Activated CD8-positive, alpha-beta memory T cell treated with anti-CD3 and anti-CD28 coated beads for 4 hours (primary cell): ENCODE data around the gene BCL7A.

Experiments used
- DNase-seq, 2 donors: peaks; one replicate each; pipeline ENCODE4 v3.0.0-alpha.2; 2020; ENCODE audit warnings: low read depth in 2 of 2

The BCL7A gene

GRCh38 chr12:122076743-122077495, 55.2 kb downstream of the BCL7A start:
- DNase-seq = no peak

DNA sequence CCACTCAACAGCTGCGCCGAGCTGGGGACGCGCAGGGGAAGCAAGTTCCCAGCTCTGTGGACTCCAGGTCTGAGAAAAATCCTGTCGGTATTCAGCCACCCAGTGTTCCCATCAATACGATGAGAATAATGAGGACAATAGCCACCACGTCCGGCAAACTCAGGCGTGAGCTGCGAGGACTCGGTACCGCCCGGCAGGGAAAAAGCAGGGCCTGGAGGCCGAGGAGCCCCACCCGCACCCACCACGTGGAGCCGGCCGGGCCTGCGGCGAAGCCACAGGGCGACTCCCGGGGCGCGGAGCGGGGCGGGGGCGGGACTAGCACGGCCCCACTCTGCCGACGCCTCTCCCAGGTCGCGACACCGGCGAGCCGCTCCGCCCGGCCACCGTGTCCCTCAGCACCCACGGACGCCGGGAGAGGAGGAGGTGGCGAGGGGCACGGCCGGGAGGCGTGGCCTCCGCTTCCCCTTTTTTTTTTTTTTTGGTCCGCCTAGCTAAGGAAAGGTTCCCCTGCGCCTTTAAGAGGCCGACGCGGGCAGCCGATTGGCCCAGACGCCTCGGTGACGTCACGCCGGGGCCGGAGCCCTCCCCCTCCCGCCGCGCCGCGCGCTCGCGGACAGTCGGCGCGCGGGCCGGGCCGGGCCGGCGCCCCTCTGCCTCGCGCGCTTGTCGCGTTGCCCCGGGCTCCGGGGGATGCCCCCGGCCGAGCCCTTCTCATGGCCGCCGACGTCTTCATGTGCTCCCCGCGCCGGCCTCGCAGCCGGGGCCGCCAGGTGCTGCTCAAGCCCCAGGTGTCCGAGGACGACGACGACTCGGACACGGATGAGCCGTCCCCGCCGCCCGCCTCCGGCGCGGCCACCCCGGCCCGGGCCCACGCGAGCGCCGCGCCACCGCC, 56.7 kb downstream of the BCL7A start, which contains the start of gene MLXIP:
TSS of gene MLXIP (plus strand) at position 616 of the 892 bp plus-strand sequence. CDS start at position 714, 98 bp downstream.
- peak; percentile 79 to 86 for DNase-seq

- no peak for DNase-seq
Measured at GRCh38 chr12:122079033-122079531, 57.4 kb downstream of the BCL7A start.

DNA sequence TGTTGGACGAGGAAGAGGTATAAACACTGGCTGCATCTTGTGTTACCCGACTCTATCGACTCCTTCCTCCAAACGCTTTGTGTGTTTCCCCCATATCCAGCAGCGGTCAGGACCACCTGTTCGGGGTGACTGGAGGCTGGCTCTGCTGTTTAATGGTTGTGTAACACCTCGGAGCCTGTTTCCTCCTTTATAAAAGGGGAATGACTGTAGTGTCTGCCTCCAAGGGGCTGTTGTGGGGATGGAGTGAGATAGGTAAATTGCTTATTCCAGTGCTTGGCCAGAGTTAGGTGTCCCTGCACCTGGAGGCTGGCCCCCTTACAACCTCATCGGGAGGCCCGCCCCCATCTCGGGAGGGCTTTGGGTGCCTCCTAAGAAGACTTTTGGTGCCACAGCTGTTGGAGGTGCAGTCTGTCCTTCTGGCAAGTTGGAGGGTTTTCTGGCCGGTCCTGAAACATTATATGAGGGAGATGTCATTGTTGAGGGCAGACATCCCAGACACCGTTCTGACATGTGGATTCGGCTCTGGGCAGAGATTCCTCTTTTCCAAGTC, 57.9 kb downstream of the BCL7A start:
- DNase-seq = no peak

GRCh38 chr12:122080149-122081082, 58.7 kb downstream of the BCL7A start:
- DNase-seq = no peak

DNA sequence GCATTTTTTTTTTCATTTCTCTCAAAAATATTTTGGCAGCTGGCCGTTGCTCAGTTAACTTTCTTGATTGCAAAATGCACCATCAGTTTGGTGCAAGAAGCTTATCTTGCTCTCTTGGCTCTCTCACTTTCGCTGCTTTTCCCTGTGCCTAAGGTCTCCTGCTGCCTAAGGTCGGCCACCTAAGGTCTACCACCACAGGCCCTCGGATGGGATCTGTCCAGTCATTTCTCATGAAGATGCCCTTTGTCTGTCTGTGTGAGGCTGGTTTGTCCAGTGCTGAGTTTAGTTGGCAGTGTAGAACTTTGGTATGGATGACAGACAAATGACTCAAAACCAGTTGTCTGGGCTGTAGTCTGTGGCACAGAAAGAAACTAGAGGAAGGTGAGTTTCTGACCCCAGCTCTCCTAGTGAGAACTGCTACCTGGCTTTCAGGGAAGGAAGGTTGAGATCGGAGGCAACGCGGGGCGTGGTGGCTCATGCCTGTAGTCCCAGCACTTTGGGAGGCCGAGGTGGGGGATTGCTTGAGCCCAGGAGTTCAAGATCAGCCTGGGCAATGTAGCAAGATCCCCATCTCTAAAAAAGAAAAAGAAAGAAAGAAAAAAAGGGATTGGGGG, 59.5 kb downstream of the BCL7A start:
- no peak for DNase-seq

DNA sequence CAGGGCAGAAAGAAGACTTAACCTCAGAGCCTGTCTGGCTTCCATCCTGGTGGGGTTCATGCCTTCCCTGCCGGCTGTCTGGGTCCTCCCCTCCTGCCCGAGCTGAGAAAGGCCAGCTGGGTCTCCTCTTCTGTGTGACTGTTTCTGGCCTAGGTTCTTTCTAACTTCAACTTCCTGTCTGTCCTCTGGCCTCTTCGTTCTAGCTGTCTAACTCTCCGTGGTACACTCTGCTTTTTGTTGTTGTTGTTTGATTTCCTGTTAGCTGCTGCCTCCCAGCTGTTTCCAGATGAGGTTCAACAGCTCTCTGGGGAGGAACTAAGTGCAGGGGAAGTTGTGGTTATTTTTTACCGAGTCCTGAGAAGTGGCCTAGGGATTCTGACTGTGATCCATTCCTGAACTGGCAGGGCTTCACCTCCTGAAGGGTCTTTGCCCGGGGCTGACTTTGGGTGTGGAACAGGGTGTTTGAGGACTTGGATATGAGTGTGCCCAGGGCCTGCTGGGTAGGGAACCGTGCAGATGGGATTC, 60.1 kb downstream of the BCL7A start:
- no peak for DNase-seq

GRCh38 chr12:122082621-122083356, 61.1 kb downstream of the BCL7A start:
- DNase-seq = no peak

- DNase-seq = no peak
Measured at GRCh38 chr12:122084857-122085405, 63.2 kb downstream of the BCL7A start.

DNA sequence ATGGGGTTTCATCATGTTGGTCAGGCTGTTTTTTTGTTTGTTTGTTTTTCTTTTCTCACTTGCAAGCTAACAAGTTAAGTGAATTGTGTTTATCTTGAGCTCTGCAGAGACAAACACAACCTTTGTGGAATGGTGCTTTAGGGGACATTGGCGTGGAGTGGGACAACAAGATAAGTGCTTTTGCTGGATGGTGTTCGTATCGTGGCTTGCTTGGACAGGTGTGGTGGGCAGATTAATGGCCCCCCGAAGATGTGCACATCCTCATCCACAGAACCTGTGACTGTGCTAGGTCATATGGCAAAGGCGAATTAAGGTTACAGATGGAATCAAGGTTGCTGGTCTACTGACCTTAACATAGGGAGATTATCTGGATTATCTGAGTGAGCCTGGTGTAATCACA, 63.9 kb downstream of the BCL7A start:
- DNase-seq = no peak

GRCh38 chr12:122086116-122086515, 64.4 kb downstream of the BCL7A start:
- DNase-seq = no peak

GRCh38 chr12:122086641-122087285, 65.1 kb downstream of the BCL7A start:
- DNase-seq = no peak

GRCh38 chr12:122087431-122088178, 65.9 kb downstream of the BCL7A start:
- DNase-seq = no peak

GRCh38 chr12:122088179-122088810, 66.6 kb downstream of the BCL7A start:
- DNase-seq = no peak

GRCh38 chr12:122089077-122089476, 67.4 kb downstream of the BCL7A start:
- no peak for DNase-seq

GRCh38 chr12:122090759-122091515, 69.3 kb downstream of the BCL7A start:
- no peak for DNase-seq
